SK-MEL-5 (cell line): Measurements from ENCODE around the gene PRKCA. TPM values are rescaled to one million over a fixed set of nuclear protein-coding genes. Genes with fewer than 3 reads are reported as not detected.

Source experiments
- DNase-seq: peaks from one replicate; pipeline ENCODE4 v3.0.0-alpha.2; 2016; ENCODE audit warnings: low read depth, low spot score
- in situ Hi-C: cut with HindIII; loops from 2 replicates; pipeline ENCODE4 v1.10.0; 2016; ENCODE audit warnings: low sequenced_read_pairs, high pct_unique_total_duplicates, low pct_unique_long_range_greater_than_20kb
- total RNA-seq: library from RNA; depleted of rRNA; stranded (reverse); fragments of >200 nt; shearing (Covaris generic); gene quantifications from 2 replicates; pipeline ENCODE4 v1.2.3, GENCODE V29; 2014

The PRKCA gene
- total RNA-seq, 1 experiment from 2014 or later, result 7.3 TPM

DNA sequence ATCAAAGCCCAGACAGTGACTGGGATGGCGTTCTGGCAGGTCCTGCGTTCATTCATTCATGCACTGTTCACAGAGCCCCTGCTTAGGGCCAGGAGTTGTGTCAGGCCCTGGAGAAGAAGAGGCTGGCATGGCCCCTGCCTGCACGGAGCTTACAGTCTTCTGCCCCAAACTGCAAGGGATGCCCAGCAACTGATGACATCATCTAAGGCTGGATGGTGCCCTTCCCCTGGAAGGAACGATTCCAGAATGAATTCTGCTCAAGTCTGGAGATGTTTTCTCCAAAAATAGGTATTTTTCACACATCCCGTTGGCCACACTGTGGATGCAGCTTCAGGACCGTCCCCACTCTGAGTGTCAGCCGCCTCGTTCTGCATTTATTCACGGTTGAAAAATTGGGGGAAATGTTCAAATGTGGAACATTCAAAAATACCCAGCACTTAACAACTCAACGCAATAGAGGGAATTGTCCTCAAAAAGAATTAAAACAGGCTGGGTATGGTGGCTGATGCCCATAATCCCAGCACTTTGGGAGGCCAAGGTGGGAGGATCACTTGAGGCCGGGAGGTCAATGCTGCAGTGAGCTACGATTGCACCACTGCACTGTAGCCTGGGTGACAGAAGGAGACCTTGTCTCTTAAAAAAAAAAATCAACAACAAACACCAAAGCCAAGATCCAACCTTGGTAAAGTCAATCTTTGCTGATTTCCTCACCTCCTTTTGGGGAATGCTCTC lies 508.7 kb downstream of the PRKCA start:
- peak; percentile 24 for DNase-seq
- in situ Hi-C loops, result no loop called here

DNA sequence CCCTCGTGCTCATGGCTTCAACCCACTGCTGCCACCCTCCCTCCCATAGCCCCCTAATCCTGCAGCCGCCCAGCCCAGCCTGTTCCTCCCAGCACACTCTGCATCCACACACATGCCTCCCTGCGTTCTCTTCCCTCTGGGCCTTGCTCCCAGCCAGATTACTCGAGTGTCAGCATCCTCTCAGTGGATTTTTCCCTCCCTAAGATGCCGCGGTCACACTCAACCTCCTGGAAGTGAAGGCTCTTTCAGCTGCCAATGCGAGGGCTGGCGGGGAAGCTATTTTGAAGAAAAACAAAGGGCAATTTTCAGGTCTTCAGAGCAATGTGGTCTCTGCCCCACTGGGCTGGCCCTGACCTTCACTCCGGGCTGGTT lies 509.3 kb downstream of the PRKCA start:
- in situ Hi-C loops, result no loop called here
- no peak for DNase-seq

GRCh38 chr17:66812571-66812970 lies 510.2 kb downstream of the PRKCA start:
- in situ Hi-C loops, result no loop called here
- no peak for DNase-seq

GRCh38 chr17:66813296-66813695 lies 510.9 kb downstream of the PRKCA start:
- DNase-seq, result no peak
- in situ Hi-C loops, result no loop called here

DNA sequence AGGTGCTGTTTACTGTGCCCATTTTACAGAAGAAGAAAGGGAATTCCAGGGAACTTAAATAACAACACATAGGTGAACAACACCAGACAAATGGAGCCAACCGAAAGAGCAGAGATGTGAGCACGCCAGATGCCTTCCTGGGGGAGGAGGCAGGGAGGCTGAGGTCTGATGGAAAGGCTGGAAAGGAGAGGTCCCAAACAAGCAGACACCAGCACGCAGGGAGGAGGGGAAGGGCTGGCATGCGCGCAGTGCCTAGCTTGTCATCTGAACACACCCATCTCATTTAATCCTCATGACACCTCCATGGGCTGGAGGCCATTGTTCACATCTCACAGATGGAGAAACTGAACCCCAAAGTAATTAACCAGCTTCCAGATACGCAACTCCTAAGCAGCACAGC lies 511.6 kb downstream of the PRKCA start:
- in situ Hi-C loops, result no loop called here
- DNase-seq, result no peak

- in situ Hi-C loops, result no loop called here
Observed at GRCh38 chr17:66814570-66814969, 512.2 kb downstream of the PRKCA start.

GRCh38 chr17:66817750-66818149 lies 515.3 kb downstream of the PRKCA start:
- DNase-seq, result no peak
- in situ Hi-C loops, result no loop called here

More at GRCh38 chr17:66814570-66814969, 512.2 kb downstream of the PRKCA start:
- no peak for DNase-seq

DNA sequence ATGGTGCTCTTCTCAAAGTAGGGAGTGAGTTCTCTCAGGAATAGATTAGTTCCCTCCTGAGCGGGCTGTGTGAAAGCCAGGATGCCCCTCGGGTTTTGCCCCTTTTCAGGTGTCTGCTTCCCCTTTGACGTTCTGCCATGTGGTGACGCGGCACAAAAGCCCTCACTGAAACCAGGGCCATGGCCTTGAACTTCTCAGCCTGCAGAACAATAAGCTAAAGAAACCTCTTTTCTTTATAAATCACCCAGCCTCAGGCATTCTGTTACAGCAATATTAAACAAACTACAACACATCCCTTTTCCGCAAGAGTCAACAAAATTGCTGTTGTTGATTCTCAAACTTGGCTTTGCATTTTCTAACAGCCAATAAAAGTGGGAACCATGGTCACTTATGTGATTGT lies 517.1 kb downstream of the PRKCA start:
- in situ Hi-C loops, result no loop called here
- DNase-seq, result no peak

- no peak for DNase-seq
- in situ Hi-C loops, result no loop called here
Observed at GRCh38 chr17:66822009-66822408, 519.6 kb downstream of the PRKCA start.

- DNase-seq, result no peak
- in situ Hi-C loops, result no loop called here
Observed at GRCh38 chr17:66826856-66827255, 524.4 kb downstream of the PRKCA start.

- in situ Hi-C loops, result no loop called here
- DNase-seq, result peak; percentile 56
Observed at GRCh38 chr17:66829386-66829864, 527.0 kb downstream of the PRKCA start.

DNA sequence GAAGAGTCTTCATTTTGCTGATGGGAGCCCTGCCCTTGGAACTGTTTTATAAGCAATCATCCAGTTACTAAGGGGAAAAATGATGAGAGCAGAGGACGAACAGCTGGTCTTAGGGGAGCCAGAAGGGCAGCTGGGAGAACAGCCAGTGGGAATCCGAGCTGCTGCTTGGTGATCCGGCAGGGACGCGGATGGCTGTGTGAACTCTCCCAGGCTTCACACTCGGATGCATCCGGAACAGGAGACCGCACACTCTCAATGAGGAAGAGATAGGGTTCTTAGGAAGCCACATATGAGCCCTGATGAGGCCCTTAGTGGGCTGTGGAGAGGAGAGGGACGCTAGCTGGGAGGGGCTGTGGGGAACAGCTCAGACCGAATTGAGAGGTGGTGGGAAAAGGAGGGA lies 527.5 kb downstream of the PRKCA start:
- in situ Hi-C loops, result no loop called here

DNA sequence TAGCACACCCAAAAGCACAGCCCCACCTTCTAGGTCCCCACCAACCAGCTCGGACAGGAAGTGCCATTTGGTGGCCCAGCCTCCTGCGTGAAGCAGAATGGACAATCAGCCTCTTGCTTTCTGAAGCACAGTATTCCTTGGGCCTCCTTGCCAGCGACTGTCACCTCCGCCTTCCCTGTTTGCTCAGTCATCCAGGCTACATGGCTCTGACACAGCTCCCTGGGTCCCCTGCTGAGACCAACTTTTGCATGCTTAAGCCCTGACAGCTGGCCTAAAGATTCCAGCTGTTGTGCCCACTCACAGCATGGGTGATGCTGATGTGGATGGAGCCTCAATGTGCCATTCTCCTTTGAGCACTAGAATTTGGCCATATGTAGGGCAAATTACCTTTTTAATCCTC lies 528.0 kb downstream of the PRKCA start:
- in situ Hi-C loops, result no loop called here

More for the DNA sequence above, 527.5 kb downstream of the PRKCA start:
- no peak for DNase-seq

GRCh38 chr17:66831383-66832210 lies 529.2 kb downstream of the PRKCA start:
- DNase-seq, result no peak
- in situ Hi-C loops, result no loop called here

More for the DNA sequence above, 528.0 kb downstream of the PRKCA start:
- no peak for DNase-seq

DNA sequence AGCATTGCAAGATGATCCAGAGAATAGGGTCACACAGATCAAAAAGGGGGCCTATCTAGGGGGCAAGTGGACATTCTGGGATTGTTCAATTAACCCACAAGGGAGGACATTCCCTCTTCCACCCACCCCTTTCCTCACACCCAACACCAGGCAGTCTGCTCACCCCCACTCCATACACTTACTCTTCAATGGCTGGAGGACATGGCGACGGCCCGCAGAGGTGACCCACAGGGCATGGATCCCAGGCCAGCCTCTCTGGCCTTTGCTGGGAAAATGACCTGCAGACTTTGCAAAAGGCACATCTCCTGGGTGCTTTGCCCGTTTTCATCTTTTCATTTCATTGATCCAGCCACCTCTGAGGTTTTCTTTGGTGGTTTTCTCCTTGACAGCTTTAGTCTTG lies 530.8 kb downstream of the PRKCA start:
- no peak for DNase-seq
- in situ Hi-C loops, result no loop called here

DNA sequence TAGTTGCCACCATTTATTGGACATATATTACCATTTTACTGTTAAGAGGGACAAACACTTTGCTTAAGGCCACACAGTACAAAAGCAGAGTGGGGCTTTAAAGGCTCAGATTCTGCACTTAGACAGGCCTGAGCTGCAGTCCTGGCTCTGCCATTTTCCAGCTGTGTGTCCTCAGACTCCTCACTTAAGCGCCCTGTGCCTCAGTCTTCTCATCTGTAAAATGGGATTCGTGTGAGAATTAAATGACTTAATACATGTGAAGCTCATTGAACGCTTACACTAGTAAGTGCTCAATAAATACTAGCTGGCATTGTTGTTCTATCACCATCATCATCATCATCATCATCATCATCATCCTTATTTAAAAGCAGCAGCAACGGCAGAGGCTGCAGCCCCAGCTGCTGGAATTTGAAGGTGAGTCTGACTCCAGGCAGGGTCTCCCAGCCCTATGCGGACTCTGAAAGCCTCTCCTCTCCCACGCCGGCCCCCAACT lies 532.1 kb downstream of the PRKCA start:
- in situ Hi-C loops, result no loop called here
- DNase-seq, result no peak

GRCh38 chr17:66834919-66835454 lies 532.6 kb downstream of the PRKCA start, which contains the start of gene CACNG5:
CACNG5 (plus strand) TSS chr17:66835117; CDS start chr17:66877333, 42,216 bp downstream.
- in situ Hi-C loops, result no loop called here
- DNase-seq, result no peak

DNA sequence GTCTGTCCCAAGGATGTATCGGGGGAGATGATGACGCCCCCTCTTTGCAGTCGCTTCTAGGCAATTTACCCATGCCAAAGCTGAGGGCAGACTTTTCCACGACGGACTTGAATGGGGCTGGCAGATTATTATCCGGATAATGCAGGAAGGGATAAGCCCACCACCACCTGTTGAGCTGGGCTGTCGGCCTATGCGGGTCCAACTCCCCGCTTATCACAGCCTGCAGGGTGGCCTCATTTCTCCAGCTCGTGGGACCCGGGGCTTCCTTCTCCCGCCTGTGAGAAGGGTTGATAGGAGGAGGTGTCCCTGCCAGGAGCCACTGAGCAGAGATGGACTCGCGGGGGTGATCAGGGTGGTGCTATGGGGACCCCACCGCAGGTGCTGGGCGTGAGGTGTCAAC lies 533.1 kb downstream of the PRKCA start:
- DNase-seq, result no peak
- in situ Hi-C loops, result no loop called here
